ENCODE measurements around the gene RFX2. TPM values are rescaled to one million over a fixed set of nuclear protein-coding genes. Genes with fewer than 3 reads are reported as not detected.

Gene RFX2
- total and polyA plus RNA-seq, 7 donors, result 1.2 to 21.2 (median 14.3) TPM

DNA sequence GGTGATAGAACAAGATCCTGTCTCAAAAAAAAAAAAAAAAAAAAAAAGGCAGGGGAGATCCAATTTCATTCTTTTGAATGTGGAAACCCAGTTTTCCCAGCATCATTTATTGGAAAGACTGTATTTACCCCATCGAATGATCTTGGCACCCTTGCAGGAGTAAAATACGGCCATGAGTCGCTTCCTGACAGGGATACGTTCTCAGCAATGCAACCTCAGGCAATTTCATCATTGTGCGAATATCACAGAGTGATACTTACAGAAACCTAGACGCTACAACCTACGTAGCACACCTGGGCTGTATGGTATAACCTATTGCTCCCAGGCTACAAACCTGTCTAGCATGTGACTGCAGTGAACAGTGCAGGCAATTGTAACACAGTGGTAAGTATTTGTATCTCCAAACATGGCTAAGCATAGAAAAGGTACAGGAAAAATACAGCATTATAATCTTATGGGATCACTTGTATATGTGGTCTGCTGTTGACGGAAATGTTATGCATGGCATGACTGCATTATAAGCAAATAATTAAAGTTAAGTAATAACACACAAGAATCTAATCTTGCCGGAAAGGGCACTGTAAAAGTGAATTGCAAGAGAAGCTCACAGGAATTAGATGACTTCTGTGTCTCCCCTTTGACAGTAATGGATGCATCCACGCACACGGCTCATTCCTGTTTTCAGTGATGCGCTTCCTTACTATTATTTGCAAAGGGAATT lies 24.1 kb downstream of the RFX2 start:
- Histone ChIP-seq H3K9me3 (peaks cover 0 to 2% (median 0%) of the 10 kb centered on the region in 4 donors), H3K27ac (peak overlapping the region; percentile 86 to 93 (median 90)), H3K4me1 (peaks cover 0 to 56% (median 41%) of the 10 kb centered on the region in 4 donors), H3K36me3 (no peaks in the 10 kb centered on the region), H3K4me3 (no peak overlapping the region), H3K27me3 (no peaks in the 10 kb centered on the region)
- 80 to 84% methylated on average over 12 of the region's 12 CpGs for WGBS, 2 donors
- no peak for DNase-seq
- TF ChIP-seq, protein P1, sequence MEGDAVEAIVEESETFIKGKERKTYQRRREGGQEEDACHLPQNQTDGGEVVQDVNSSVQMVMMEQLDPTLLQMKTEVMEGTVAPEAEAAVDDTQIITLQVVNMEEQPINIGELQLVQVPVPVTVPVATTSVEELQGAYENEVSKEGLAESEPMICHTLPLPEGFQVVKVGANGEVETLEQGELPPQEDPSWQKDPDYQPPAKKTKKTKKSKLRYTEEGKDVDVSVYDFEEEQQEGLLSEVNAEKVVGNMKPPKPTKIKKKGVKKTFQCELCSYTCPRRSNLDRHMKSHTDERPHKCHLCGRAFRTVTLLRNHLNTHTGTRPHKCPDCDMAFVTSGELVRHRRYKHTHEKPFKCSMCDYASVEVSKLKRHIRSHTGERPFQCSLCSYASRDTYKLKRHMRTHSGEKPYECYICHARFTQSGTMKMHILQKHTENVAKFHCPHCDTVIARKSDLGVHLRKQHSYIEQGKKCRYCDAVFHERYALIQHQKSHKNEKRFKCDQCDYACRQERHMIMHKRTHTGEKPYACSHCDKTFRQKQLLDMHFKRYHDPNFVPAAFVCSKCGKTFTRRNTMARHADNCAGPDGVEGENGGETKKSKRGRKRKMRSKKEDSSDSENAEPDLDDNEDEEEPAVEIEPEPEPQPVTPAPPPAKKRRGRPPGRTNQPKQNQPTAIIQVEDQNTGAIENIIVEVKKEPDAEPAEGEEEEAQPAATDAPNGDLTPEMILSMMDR (IDR thresholded peaks at IDR 0.05), result no peak
- TF ChIP-seq POLR2A (IDR thresholded peaks at IDR 0.05), result no peak
- no peak for TF ChIP-seq EP300 (IDR thresholded peaks at IDR 0.05)
- intact Hi-C loops (cut with DNase I), result no loop called here

DNA sequence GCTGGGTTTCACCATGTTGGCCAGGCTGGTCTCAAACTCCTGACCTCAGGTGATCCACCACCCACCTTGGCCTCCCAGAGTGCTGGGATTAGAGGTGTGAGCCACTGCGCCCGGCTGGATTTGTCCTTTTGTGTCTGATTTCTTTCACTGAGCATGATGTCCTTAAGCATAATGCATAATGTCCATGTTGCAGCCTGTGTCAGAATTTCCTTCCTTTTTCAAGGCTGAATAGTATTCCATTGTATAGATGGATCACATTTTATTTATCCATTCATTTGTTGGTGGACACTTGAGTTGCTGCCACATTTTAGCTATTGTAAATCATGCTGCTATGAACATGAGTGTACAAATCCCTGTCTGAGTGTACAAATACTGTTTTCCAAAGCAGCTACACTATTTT lies 25.5 kb downstream of the RFX2 start:
- Histone ChIP-seq H3K4me3 (no peak overlapping the region), H3K9me3 (peaks cover 0 to 2% (median 0%) of the 10 kb centered on the region in 4 donors), H3K36me3 (no peaks in the 10 kb centered on the region), H3K27ac (peak overlapping the region in 3 of 4 donors; percentile 65 to 93 (median 92)), H3K27me3 (no peaks in the 10 kb centered on the region), H3K4me1 (peaks cover 0 to 59% (median 36%) of the 10 kb centered on the region in 4 donors)
- TF ChIP-seq POLR2A (IDR thresholded peaks at IDR 0.05) (no peak), EP300 (IDR thresholded peaks at IDR 0.05) (no peak), POLR2AphosphoS5 (IDR thresholded peaks at IDR 0.05) (no peak)
- TF ChIP-seq, protein P1 (IDR thresholded peaks at IDR 0.05), result no peak
- DNase-seq, result no peak
- 97 to 98% methylated on average over 2 of the region's 2 CpGs for WGBS, 2 donors
- intact Hi-C loops (cut with DNase I), result no loop called here

DNA sequence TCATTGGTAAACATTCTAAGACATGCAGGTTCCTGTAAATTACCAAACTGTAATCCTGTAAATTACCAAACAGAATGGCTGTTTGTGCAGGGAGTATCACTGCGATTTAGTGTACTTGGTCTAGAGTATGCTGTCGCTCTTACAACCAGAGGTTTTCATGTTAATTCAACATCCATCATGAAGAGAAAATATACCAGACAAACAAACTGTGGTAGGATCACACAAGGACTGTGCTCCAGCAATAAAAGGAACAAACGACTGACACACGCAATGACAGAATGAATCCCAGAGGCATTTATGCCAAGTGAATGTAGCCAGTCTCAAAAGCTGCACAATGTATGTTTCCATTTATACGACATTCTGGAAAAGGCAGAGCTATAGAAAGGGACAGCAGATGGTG lies 31.2 kb downstream of the RFX2 start:
- peaks cover 0 to 47% (median 22%) of the 10 kb centered on the region in 4 donors for H3K4me1 ChIP-seq
- no peak for DNase-seq
- no peaks in the 10 kb centered on the region for H3K36me3 ChIP-seq
- no peaks in the 10 kb centered on the region for H3K27me3 ChIP-seq
- peak overlapping the region in 2 of 4 donors; percentile 17 to 32 for H3K27ac ChIP-seq
- 56 to 87% methylated on average over 5 of the region's 5 CpGs for WGBS, 2 donors
- intact Hi-C loops (cut with DNase I), result no loop called here
- TF ChIP-seq, protein P1 (IDR thresholded peaks at IDR 0.05), result no peak
- TF ChIP-seq POLR2A (IDR thresholded peaks at IDR 0.05) (no peak), POLR2AphosphoS5 (IDR thresholded peaks at IDR 0.05) (no peak)
- no peak overlapping the region for H3K4me3 ChIP-seq
- no peaks in the 10 kb centered on the region for H3K9me3 ChIP-seq

DNA sequence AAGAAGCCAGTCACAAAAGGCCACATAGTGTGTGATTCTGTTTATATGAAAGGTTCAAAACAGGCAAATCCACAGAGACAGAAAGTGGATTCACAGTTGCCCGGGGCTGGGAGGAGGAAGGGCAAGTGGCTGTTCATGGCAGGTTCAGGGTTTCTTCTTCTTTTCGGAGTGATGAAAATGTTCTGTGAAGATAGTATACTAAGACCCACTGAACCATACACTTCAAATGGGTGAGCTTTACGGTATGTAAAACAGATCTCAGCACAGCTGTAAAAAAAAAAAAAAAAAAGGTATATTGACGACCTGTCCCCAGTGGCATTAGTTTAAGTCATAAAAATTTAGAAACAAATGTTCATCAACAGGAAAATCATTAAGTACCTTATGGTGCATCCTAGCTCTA lies 32.2 kb downstream of the RFX2 start:
- WGBS, 2 donors, result 86 to 90% methylated on average over 4 of the region's 4 CpGs

More for the DNA sequence above, 32.2 kb downstream of the RFX2 start:
- Histone ChIP-seq H3K27ac (peak overlapping the region; percentile 28 to 91 (median 84)), H3K4me3 (no peak overlapping the region), H3K36me3 (no peaks in the 10 kb centered on the region), H3K9me3 (no peaks in the 10 kb centered on the region), H3K27me3 (no peaks in the 10 kb centered on the region), H3K4me1 (peaks cover 0 to 45% (median 22%) of the 10 kb centered on the region in 4 donors)
- intact Hi-C loops (cut with DNase I), result no loop called here
- TF ChIP-seq, protein P1 (IDR thresholded peaks at IDR 0.05), result no peak
- TF ChIP-seq POLR2AphosphoS5 (IDR thresholded peaks at IDR 0.05), result no peak
- TF ChIP-seq POLR2A (IDR thresholded peaks at IDR 0.05), result no peak
- TF ChIP-seq EP300 (IDR thresholded peaks at IDR 0.05), result no peak
- DNase-seq, result no peak
